BE2C (cell line): ENCODE measurements around the gene B3GNT9.

ENCODE experiments used
- DNase-seq: peaks from one replicate; pipeline ENCODE4 v3.0.0-alpha.2; 2020
- H3K27me3 ChIP-seq: fragments of 250-450 bp; sonication (Bioruptor Pico); 2 replicates; pipeline ENCODE4 v1.5.1; 2020; ENCODE audit warnings: mild to moderate bottlenecking
- H3K36me3 ChIP-seq: fragments of 250-450 bp; sonication (Bioruptor Pico); 2 replicates; pipeline ENCODE4 v1.5.1; 2020; ENCODE audit warnings: mild to moderate bottlenecking
- H3K4me1 ChIP-seq: fragments of 250-450 bp; sonication (Bioruptor Pico); 2 replicates; pipeline ENCODE4 v1.5.1; 2020
- H3K4me3 ChIP-seq: 2 replicates; pipeline ENCODE4 v1.5.1; 2011; ENCODE audit warnings: low read depth, low read length
- H3K9me3 ChIP-seq: fragments of 250-450 bp; sonication (Bioruptor Pico); 2 replicates; pipeline ENCODE4 v1.5.1; 2020
- CTCF ChIP-seq: IDR thresholded peaks from 2 replicates; pipeline ENCODE4 v1.5.1; 2012; ENCODE audit warnings: mild to moderate bottlenecking, low read depth, low read length

Gene B3GNT9

GRCh38 chr16:67191411-67191994 is 40.7 kb upstream of the B3GNT9 start:
- DNase-seq, result no peak
- Histone ChIP-seq H3K9me3 (no peaks in the 10 kb centered on the region), H3K36me3 (peaks cover 27% of the 10 kb centered on the region), H3K4me3 (peak overlapping the region; percentile 65), H3K27me3 (no peaks in the 10 kb centered on the region), H3K4me1 (no peaks in the 10 kb centered on the region)
- TF ChIP-seq CTCF, result no peak

GRCh38 chr16:67190448-67191399 is 39.9 kb upstream of the B3GNT9 start:
- DNase-seq, result no peak
- TF ChIP-seq CTCF, result no peak
- Histone ChIP-seq H3K4me1 (no peaks in the 10 kb centered on the region), H3K36me3 (peaks cover 19% of the 10 kb centered on the region), H3K27me3 (no peaks in the 10 kb centered on the region), H3K4me3 (no peak overlapping the region), H3K9me3 (no peaks in the 10 kb centered on the region)

DNA sequence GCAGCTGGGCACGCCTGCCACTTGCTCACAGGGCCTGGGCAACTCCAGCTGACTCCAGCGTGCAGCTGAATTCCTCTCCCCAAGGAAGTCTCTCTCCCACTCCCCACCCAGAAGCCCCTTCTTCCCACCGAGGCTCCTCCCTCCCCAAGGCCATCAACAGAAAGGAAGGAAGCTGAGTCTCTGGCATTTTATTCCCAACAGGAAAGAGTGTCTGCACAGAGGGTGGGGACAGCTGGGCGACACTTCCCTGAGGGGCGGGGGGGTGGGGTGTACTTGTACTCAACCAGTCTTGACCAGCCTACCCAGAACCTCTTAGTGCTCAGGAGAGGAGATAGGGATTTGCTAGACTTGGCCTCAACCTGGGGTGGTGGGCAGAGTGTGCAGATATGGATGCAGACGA is 39.2 kb upstream of the B3GNT9 start, which contains the start of gene EXOC3L1:
EXOC3L1 (minus strand) TSS at position 96 of the 400 bp plus-strand sequence. CDS start 460 bp downstream, outside the sequence.
- no peak for TF ChIP-seq CTCF
- Histone ChIP-seq H3K4me3 (no peak within 1 kb of the TSS), H3K4me1 (peaks cover 3% of the 10 kb centered on the region; the same call in 1 of the 2 replicates), H3K27me3 (no peaks in the 10 kb centered on the region), H3K9me3 (no peaks in the 10 kb centered on the region), H3K36me3 (peaks cover 12% of the 10 kb centered on the region)
- DNase-seq, result no peak

GRCh38 chr16:67188798-67189197 is 38.0 kb upstream of the B3GNT9 start:
- Histone ChIP-seq H3K4me1 (peaks cover 3% of the 10 kb centered on the region; the same call in 1 of the 2 replicates), H3K4me3 (no peak overlapping the region), H3K9me3 (no peaks in the 10 kb centered on the region), H3K27me3 (no peaks in the 10 kb centered on the region), H3K36me3 (no peaks in the 10 kb centered on the region; the same call in 1 of the 2 replicates)
- DNase-seq, result no peak
- TF ChIP-seq CTCF, result no peak

- no peak for DNase-seq
- Histone ChIP-seq H3K27me3 (no peaks in the 10 kb centered on the region), H3K36me3 (no peaks in the 10 kb centered on the region), H3K4me1 (peaks cover 3% of the 10 kb centered on the region; the same call in 1 of the 2 replicates), H3K9me3 (no peaks in the 10 kb centered on the region), H3K4me3 (no peak overlapping the region)
- TF ChIP-seq CTCF, result no peak
Observed at GRCh38 chr16:67188323-67188722, 37.5 kb upstream of the B3GNT9 start.
